Measurements from ENCODE around the gene AQP12B.

Gene AQP12B

GRCh38 chr2:240643811-240644150 lies 38.9 kb downstream of the AQP12B start:
- Histone ChIP-seq H3K4me2 (no peak overlapping the region), H3K9ac (no peak overlapping the region), H3K4me1 (ENCODE audit: low read depth, poor library complexity, severe bottlenecking) (no peaks in the 10 kb centered on the region), H3K36me3 (ENCODE audit: insufficient read depth) (no peaks in the 10 kb centered on the region), H3K27me3 (ENCODE audit: insufficient read depth, low read depth) (peaks cover 20% of the 10 kb centered on the region; the same call in 1 of the 2 replicates), H3K27ac (no peak overlapping the region), H3K4me3 (IDR thresholded peaks at IDR 0.05; ENCODE audit: insufficient read depth, low read depth, low read length) (no peak overlapping the region), H3K79me2 (ENCODE audit: insufficient read depth, low read depth) (no peaks in the 10 kb centered on the region), H2AFZ (ENCODE audit: low read depth) (no peak overlapping the region), H4K20me1 (ENCODE audit: insufficient read depth) (no peaks in the 10 kb centered on the region)
- no peak for TF ChIP-seq CTCF (conservative IDR thresholded peaks at IDR 0.05; ENCODE audit: low read depth, low read length)

DNA sequence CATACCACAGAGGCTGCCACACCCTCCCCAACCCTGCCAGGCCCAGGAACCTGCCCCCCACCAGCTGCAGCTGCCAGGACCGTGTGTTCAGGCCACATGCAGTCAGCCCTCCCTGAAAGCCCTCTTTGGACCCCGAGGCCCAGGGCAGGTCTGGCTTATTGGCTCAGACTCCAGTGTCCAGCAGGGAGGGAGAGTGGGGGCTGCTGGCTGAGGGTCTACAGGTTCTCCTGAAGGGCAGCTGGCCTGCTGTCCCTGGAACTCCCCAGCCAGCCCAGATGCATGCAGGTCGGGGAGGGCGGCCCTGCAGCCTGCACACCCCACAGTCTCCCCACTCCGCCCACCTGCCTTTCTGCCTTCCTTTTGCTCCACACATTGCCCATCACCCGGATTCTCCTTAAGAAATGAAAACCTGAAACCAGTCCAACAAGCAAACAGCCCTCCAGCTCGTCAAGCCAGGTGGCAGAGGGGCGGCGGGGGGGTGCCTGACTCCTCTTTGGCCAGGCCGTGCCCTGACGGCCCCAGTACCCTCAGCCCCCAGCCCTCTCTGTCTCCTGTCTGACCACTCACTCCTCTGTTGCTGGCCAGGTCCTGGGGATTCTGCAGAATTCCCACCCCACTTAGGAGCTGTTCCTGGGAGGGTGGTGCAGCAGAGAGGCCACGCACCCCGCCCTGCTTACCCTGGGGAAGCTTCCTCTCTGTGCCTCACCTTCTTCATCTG lies 39.4 kb downstream of the AQP12B start:
- Histone ChIP-seq H2AFZ (ENCODE audit: low read depth) (no peak overlapping the region), H3K27ac (no peak overlapping the region), H3K4me3 (IDR thresholded peaks at IDR 0.05; ENCODE audit: insufficient read depth, low read depth, low read length) (no peak overlapping the region), H3K27me3 (ENCODE audit: insufficient read depth, low read depth) (peaks cover 26% of the 10 kb centered on the region; the same call in 1 of the 2 replicates), H3K79me2 (ENCODE audit: insufficient read depth, low read depth) (no peaks in the 10 kb centered on the region), H3K9ac (no peak overlapping the region), H4K20me1 (ENCODE audit: insufficient read depth) (no peaks in the 10 kb centered on the region), H3K36me3 (ENCODE audit: insufficient read depth) (no peaks in the 10 kb centered on the region), H3K4me2 (no peak overlapping the region), H3K4me1 (ENCODE audit: low read depth, poor library complexity, severe bottlenecking) (no peaks in the 10 kb centered on the region)
- TF ChIP-seq CTCF (conservative IDR thresholded peaks at IDR 0.05; ENCODE audit: low read depth, low read length), result no peak

- no peak for TF ChIP-seq CTCF (conservative IDR thresholded peaks at IDR 0.05; ENCODE audit: low read depth, low read length)
- H3K36me3 ChIP-seq (ENCODE audit: insufficient read depth), result no peaks in the 10 kb centered on the region
- no peak overlapping the region for H3K27ac ChIP-seq
- H4K20me1 ChIP-seq (ENCODE audit: insufficient read depth), result no peaks in the 10 kb centered on the region
- no peak overlapping the region for H3K4me3 ChIP-seq (IDR thresholded peaks at IDR 0.05; ENCODE audit: insufficient read depth, low read depth, low read length)
- H2AFZ ChIP-seq (ENCODE audit: low read depth), result no peak overlapping the region
- H3K4me2 ChIP-seq, result no peak overlapping the region
- H3K27me3 ChIP-seq (ENCODE audit: insufficient read depth, low read depth), result peaks cover 26% of the 10 kb centered on the region; the same call in 1 of the 2 replicates
- H3K4me1 ChIP-seq (ENCODE audit: low read depth, poor library complexity, severe bottlenecking), result no peaks in the 10 kb centered on the region
- H3K79me2 ChIP-seq (ENCODE audit: insufficient read depth, low read depth), result no peaks in the 10 kb centered on the region
- no peak overlapping the region for H3K9ac ChIP-seq
Observed at GRCh38 chr2:240642806-240643092, 39.9 kb downstream of the AQP12B start.

DNA sequence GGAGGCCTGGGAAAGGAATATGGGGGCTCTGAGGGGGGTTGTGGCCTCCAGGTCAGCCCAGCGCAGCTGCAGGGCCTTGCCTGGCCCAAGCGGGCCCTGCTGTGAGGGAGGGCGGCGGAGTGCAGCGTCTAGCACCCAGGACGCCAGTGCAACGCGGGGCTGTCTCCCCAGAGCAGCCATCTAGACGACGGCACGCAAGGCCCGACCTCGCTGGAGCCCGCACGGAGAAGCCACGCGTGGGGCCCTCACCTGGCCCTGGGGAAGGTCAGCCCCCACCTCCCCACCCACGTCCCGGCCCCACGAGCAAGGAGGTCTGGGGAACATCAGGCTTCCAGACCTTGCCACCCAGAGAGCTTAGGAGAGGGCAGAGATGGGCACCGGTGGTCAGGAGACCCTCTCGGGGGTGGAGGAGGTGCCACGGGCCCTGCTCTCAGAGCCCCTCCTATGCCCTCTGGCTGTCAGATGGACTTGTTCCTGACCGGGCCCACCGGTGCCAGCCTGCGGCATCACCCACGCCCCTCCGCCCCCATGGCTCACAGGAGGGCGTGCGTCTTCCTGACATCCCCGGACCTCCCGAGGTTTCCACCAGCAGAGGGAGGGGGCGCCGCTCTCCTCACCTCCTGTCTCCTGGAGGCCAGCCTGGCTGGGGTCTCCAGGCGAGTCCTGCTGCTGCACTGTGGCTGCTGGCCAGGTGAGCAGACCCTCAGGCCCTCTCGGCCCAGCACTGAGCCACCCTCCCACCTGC lies 40.5 kb downstream of the AQP12B start:
- no peak overlapping the region for H3K4me2 ChIP-seq
- no peak for TF ChIP-seq CTCF (conservative IDR thresholded peaks at IDR 0.05; ENCODE audit: low read depth, low read length)
- peaks cover 21% of the 10 kb centered on the region; the same call in 1 of the 2 replicates for H3K27me3 ChIP-seq (ENCODE audit: insufficient read depth, low read depth)
- no peak overlapping the region for H3K4me3 ChIP-seq (IDR thresholded peaks at IDR 0.05; ENCODE audit: insufficient read depth, low read depth, low read length)
- no peaks in the 10 kb centered on the region for H4K20me1 ChIP-seq (ENCODE audit: insufficient read depth)
- H3K4me1 ChIP-seq (ENCODE audit: low read depth, poor library complexity, severe bottlenecking), result no peaks in the 10 kb centered on the region
- no peak overlapping the region for H2AFZ ChIP-seq (ENCODE audit: low read depth)
- no peaks in the 10 kb centered on the region for H3K36me3 ChIP-seq (ENCODE audit: insufficient read depth)
- H3K79me2 ChIP-seq (ENCODE audit: insufficient read depth, low read depth), result no peaks in the 10 kb centered on the region
- no peak overlapping the region for H3K9ac ChIP-seq
- H3K27ac ChIP-seq, result no peak overlapping the region

Measured in KMS-11 (cell line).